ENCODE results near the gene SLMAP. TPM values are rescaled to one million over a fixed set of nuclear protein-coding genes. Genes with fewer than 3 reads are reported as not detected.
A peak's percentile ranks its signal among the peaks of the same experiment; 100 is the strongest.

Gene SLMAP
- total RNA-seq, 2 donors from 2014 or later: 221 to 239 TPM

DNA sequence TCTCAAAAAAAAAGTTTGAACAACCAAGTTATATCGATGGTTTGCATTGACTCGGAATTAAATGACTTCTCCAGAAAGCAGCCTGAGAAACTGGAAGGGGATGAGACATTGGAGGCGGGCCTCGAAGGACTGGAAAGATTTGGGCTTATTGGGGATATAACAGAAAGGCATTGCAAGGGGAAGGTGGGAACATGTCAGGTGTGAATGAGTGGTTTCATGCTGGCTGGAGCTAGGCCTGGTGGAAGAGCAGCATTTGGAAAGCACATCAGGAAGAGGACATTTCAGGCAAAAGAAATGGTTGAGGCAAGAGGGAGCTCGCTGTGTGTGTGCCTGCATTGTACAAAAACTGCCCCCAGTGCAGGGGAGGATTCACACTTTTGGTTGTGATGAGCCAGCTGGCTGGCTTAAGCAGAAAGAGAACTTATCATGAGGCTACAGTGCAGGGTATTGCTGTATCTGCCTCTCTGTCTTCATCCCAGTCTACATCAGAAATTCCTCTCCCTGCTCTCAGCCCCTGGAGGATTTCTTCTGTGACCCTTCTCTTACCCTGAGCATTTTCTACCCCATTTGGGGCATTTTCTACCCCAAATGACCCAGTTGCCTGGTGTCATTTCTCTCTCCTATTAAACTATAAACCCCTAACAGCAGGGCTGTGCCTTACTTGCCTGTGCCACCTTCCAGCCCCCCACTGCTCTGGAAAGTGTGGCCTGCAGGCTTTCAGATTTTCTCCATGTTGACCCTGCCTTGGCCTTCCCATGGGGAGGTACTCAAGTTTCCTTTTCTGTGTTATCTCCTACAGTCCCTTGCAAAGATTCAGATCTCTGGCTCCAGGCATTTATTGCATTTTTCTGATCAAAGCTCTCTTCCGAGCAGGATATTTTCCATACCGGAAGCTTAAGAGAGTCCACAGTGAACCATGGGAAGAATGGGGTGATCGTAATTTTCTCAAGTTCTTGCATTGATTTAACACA lies 187.7 kb downstream of the SLMAP start:
- Histone ChIP-seq H3K27me3 (replicated peaks; ENCODE audit: insufficient read depth) (no peaks in the 10 kb centered on the region), H3K9me3 (no peaks in the 10 kb centered on the region), H3K27ac (peak overlapping the region; percentile 62 to 72), H3K4me3 (no peak overlapping the region), H3K36me3 (no peaks in the 10 kb centered on the region), H3K4me1 (ENCODE audit: control insufficient read depth in 1 of 2, low read depth in 2 of 2) (peaks cover 21 to 46% of the 10 kb centered on the region in 2 donors)
- DNase-seq (ENCODE audit: low spot score) (no peak), ATAC-seq (ENCODE audit: insufficient number of reproducible peaks, low FRiP score, low read depth) (no peak)
- no peak for TF ChIP-seq CTCF (IDR thresholded peaks at IDR 0.05)

DNA sequence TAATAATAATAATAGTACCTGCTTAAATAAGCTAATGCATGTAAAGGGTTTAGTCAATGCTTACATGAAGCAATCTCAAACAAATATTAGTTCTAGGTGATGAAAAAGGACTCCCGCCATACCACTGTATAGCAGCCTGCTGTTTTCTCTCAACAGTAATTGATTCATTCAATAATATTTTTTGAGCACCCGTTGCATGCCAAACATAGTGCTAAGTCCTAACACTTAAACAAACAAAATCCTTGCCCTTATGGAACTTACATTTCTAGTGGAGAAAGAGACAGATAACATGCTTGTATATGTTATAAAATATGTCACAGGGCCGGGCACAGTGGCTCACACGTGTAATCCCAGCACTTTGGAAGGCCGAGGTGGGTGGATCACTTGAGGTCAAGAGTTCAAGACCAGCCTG lies 190.9 kb downstream of the SLMAP start:
- Histone ChIP-seq H3K27me3 (replicated peaks; ENCODE audit: insufficient read depth) (no peaks in the 10 kb centered on the region), H3K27ac (no peak overlapping the region), H3K9me3 (no peaks in the 10 kb centered on the region), H3K36me3 (no peaks in the 10 kb centered on the region), H3K4me3 (no peak overlapping the region), H3K4me1 (ENCODE audit: control insufficient read depth in 1 of 2, low read depth in 2 of 2) (peaks cover 42 to 66% of the 10 kb centered on the region in 2 donors)
- ATAC-seq (ENCODE audit: insufficient number of reproducible peaks, low FRiP score, low read depth) (no peak), DNase-seq (ENCODE audit: low spot score) (no peak)
- TF ChIP-seq CTCF (IDR thresholded peaks at IDR 0.05): no peak

DNA sequence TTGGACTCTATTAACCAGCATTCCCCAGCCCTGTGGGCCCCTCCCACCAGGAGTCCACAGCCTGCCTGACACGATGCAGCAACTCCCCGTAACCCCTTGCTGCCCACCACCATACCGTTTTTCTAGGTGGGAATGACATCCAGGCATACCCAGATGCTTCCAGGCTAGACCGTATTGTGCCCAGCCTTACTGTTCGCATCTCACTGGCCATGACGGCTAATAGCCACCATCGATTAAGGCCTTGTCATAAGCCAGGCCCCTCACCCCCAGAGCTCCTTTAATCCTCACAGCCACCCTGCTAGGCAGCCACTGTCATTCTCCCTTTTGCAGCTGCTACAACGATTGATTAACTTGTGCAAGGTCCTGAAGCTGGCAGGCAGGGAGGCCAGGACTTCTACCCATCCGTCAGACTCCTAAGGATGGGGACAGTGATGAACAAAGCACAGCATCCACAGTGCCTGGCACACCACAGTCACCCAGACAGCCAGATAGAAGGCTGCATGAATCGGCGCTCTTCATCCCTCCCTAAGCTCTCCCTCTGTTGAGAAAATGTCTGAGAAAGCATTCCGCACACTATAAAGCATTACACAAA lies 192.1 kb downstream of the SLMAP start:
- H3K4me3 ChIP-seq: no peak overlapping the region
- no peaks in the 10 kb centered on the region for H3K36me3 ChIP-seq
- TF ChIP-seq CTCF (IDR thresholded peaks at IDR 0.05): no peak
- DNase-seq (ENCODE audit: low spot score) (no peak), ATAC-seq (ENCODE audit: insufficient number of reproducible peaks, low FRiP score, low read depth) (no peak)
- H3K9me3 ChIP-seq: no peaks in the 10 kb centered on the region
- H3K4me1 ChIP-seq (ENCODE audit: control insufficient read depth in 1 of 2, low read depth in 2 of 2): peaks cover 43 to 66% of the 10 kb centered on the region in 2 donors
- no peak overlapping the region for H3K27ac ChIP-seq
- H3K27me3 ChIP-seq (replicated peaks; ENCODE audit: insufficient read depth): no peaks in the 10 kb centered on the region

DNA sequence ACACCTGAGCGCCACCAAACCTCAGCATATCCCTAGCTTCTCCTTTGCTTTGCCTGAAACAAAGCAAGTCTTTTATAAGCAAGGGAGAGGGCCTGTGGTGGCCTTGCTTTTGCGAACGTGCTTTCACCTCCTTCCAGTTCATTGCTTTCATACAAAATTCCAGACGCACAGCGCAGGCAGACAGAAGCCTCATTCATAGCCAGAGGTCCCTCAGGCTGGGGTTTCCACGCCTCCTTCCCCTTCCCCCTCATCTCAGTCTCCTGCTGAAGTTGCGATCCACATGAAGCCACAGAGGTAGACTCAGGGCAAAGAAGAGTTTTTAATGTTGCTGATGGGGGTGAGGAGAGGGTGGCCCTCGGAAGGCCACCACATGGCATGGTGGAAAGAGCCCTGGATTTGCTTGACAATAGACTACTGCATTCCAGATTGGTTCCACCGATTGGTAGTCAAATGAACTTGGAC lies 192.7 kb downstream of the SLMAP start:
- H3K27me3 ChIP-seq (replicated peaks; ENCODE audit: insufficient read depth): no peaks in the 10 kb centered on the region
- TF ChIP-seq CTCF (IDR thresholded peaks at IDR 0.05): no peak
- no peak overlapping the region for H3K4me3 ChIP-seq
- DNase-seq (ENCODE audit: low spot score) (no peak), ATAC-seq (ENCODE audit: insufficient number of reproducible peaks, low FRiP score, low read depth) (no peak)
- H3K36me3 ChIP-seq: no peaks in the 10 kb centered on the region
- peak overlapping the region in 1 of 2 donors; percentile 93 for H3K27ac ChIP-seq
- peaks cover 40 to 63% of the 10 kb centered on the region in 2 donors for H3K4me1 ChIP-seq (ENCODE audit: control insufficient read depth in 1 of 2, low read depth in 2 of 2)
- no peaks in the 10 kb centered on the region for H3K9me3 ChIP-seq

DNA sequence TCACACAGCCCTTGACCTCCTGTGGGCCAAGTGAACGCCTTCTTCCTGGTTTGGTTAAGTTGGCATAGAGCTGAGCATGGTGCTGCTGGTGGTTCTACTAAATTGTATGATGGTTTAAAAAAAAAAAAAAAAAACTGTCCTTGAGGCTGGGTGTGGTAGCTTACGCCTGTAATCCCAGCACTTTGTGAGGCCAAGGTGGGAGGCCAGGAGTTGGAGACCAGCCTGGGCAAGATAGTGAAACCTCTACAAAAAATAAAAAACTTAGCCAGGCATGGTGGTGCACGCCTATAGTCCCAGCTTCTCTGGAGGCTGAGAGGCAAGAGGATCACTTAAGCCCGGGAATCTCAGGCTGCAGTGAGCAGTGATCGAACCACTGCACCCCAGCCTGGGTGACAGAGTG lies 193.2 kb downstream of the SLMAP start:
- Histone ChIP-seq H3K27me3 (replicated peaks; ENCODE audit: insufficient read depth) (no peaks in the 10 kb centered on the region), H3K4me1 (ENCODE audit: control insufficient read depth in 1 of 2, low read depth in 2 of 2) (peaks cover 35 to 58% of the 10 kb centered on the region in 2 donors), H3K9me3 (no peaks in the 10 kb centered on the region), H3K27ac (peak overlapping the region; percentile 93 to 98), H3K36me3 (no peaks in the 10 kb centered on the region), H3K4me3 (no peak overlapping the region)
- DNase-seq (ENCODE audit: low spot score): no peak
- ATAC-seq (ENCODE audit: insufficient number of reproducible peaks, low FRiP score, low read depth): no peak
- TF ChIP-seq CTCF (IDR thresholded peaks at IDR 0.05): no peak
